Ammon's horn (tissue), 1 donor: ENCODE results near the gene SULT1C4.

ENCODE experiments used
- DNase-seq: peaks from one replicate; pipeline ENCODE4 v3.0.0-alpha.2; 2016; ENCODE audit warnings: low spot score

SULT1C4 gene

DNA sequence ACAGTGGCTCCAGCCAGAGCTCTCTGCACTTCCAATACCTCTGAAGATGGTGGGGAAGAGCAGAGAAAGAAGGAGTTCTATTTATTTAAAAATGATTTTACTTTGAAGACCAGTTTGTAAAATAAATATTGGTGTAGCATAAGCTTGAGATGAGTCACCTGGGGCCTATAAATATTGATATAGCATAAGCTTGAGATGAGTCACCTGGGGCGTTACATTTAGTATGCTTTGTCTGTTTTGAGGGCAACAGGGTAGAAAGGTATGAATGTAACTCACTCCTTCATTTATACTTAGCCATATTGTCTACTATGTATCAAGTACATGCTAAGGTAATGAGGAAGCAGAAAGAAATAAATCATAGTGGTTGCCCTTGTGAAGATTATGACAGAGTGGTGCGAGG lies 7.7 kb upstream of the SULT1C4 start:
- no peak for DNase-seq

DNA sequence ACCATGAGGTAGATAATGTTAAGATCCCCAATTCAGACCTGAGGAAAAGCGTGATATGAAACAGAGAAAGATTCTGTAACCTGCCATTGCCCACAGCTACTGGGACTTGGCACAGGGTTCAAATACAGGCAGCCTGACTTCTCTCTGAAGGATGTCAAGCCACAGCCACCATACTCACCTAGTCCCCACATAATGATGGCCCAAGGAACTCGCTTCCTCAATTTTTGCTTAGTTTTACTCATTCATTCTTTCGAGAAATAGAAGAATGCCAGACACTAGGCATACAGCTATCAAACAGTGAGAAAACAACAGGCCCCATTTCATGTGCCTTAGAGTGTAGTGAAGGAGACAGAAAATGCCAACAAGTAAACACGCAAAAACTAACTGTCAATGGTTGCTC lies 980 bp upstream of the SULT1C4 start:
- no peak for DNase-seq

DNA sequence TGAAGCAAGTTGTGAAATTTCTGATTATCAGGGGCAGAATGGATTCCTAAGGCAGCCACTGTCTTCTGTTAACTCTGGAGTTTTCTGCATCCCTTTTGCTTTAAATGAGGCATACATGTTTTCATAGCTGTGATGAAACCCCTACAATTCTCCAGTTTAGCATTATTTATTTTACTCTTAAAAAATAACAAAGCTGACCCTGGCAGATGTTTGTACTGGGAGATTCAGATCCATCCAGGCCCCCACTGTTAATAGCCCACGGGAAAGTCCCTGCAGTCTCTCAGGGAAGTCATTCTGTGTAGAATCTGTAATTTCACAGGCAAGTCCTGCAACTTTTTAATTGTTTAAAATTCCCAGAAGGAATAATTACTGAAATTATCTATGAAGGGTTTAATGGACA lies 353 bp upstream of the SULT1C4 start:
- no peak for DNase-seq

DNA sequence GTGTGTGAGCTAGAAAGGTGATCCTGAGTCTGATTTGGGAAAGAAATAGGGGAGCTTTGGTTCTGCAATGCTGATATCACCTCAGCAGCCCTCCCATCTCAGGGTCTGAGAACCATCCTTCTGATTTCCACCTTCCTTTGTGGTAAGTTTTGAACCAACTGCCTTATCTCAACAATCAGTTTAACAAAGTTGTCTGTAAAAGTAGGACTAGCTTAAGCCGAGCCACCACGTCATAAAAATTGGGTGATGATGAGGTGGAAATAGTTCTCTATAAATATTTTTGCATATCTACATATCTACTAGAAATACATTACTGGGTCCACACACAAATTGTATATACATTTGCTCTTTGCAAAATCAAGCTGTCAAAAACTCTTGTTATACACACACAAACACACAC lies 1.1 kb downstream of the SULT1C4 start:
- no peak for DNase-seq

DNA sequence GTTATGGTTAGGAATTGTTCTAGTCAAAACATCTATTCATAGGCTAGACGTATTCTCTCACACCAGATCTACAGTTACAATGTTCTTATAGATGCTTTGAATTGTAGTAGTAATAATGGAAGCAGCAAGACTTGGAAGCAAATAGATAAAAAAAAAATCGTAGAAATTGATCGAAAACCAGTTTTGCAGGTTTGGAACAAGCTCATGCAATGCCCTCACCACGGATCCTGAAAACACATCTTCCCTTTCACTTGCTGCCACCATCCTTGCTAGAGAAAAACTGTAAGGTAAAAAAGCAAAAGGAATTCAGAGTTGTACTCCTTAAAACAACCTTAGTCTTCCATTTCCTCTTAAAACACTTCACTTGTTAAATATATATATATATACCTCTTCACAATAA lies 4.4 kb downstream of the SULT1C4 start:
- no peak for DNase-seq

GRCh38 chr2:108383146-108383830 lies 5.5 kb downstream of the SULT1C4 start:
- no peak for DNase-seq

DNA sequence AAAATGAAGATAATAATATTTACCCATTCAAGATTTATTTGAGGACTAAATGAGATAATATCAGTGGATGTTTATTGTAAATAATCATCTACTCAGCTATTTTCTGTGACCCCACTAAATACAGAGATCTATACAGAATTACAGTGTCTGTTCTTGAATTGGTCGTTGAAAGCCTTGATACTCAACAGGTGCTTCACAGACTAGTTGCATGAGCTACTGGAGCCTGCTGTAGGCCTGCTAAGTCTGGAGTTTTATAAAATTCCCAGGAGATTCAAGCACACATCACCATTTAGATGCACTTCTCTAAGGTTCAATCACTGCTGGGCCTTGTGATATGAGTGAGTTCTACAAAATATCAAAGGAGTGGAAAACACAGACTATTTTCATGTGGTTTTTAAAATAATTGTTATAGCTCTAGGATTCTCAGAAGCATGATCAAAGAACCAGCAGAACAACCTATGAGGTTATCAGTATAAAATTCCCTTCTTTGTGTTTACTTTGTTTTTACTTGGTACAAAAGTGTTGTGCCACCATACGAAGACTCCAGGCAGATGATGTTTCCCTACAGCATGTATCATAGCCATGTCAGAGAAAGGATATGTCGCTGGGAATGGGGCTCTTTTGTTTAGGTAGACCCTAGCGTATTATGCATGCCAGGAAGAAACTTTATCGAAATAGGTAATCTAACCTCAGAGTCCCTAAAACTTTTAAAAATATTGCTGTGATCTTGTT lies 7.1 kb downstream of the SULT1C4 start:
- no peak for DNase-seq

DNA sequence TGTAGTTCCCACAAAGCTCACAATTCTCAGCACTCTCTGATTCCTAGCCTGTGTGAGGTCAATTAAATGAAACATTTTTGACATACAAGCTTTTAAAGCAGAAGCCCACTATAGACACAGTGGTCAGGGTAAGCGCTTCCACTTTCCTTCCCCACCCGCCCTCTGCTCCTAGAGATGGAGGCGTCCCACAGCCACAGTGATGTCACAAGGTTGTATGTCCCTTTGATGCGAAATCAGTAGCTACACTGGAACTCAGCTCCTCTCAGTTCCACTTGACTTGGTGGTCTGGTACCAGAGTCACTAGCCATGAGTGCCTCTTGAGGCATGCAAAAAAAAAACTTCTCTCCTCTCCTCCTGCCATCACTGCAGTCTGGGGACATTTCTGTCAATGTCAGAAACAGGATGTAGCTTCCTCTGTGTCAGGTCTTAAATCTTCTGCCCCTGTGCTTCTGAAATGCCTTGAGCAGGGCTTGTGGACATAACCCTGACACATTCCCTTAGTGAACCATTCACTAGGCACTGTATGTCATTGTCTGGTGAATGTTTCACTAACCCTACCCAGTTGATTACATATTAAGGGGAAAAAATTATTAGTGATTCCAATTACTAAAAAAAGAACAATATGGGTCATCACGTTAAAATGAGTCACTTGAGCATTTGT lies 7.8 kb downstream of the SULT1C4 start:
- DNase-seq = no peak

- no peak for DNase-seq
These were observed 10.3 kb downstream of the SULT1C4 start for GRCh38 chr2:108388045-108388444.

GRCh38 chr2:108390340-108390739 lies 12.6 kb downstream of the SULT1C4 start:
- DNase-seq = no peak

GRCh38 chr2:108392029-108392428 lies 14.3 kb downstream of the SULT1C4 start:
- no peak for DNase-seq

DNA sequence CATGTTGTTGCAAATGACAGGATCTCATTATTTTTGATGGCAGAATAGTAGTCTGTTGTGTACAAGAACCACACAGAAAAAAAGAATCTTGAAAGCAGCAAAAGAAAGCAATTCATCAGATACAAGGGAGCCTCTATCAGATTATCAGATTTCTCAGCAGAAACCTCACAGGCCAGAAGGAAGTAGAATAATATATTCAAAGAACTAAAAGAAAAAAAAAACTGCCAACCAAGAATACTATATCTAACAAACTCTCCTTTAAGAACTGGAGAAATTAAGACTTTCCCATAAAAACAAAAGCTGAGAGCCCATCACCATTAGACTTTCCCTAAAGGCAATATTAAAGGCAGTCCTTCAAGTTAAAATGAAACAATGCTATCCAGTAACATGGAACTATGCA lies 15.4 kb downstream of the SULT1C4 start:
- no peak for DNase-seq

DNA sequence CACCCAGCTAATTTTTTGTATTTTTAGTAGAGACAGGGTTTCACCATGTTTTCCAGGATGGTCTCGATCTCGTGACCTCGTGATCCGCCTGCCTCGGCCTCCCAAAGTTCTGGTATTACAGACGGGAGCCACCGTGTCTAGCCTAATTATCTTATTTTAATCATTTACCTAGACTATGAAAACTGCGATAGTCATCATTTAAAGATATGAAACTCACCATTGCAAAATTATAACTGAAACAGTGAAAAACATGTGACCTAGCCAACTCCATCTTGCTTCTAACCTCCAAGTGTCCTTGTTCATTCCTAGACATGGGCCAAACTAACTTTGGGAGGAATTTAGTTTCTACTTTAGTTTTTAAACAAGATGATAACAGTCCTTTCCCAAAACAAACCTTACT lies 17.4 kb downstream of the SULT1C4 start:
- DNase-seq = no peak

DNA sequence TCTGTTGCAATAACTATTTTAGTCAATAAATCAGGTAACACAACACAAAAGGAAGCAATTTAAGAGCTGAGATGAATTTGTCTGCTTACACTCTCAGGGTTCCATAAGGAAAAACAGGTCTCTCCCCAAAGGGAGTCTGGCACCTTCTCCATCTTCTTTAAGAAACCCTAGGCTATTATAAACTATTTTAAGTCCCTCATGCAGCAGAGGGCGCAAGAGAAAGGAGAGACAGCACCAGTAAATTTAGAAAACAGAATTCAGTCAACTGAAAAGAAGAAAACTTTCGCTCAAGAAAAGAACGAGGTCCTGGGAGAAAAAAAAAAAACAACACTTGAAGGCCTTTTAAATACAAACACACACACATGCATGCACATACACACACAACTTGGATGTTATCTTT lies 19.1 kb downstream of the SULT1C4 start:
- no peak for DNase-seq

GRCh38 chr2:108399479-108399878 lies 21.7 kb downstream of the SULT1C4 start:
- DNase-seq = no peak

DNA sequence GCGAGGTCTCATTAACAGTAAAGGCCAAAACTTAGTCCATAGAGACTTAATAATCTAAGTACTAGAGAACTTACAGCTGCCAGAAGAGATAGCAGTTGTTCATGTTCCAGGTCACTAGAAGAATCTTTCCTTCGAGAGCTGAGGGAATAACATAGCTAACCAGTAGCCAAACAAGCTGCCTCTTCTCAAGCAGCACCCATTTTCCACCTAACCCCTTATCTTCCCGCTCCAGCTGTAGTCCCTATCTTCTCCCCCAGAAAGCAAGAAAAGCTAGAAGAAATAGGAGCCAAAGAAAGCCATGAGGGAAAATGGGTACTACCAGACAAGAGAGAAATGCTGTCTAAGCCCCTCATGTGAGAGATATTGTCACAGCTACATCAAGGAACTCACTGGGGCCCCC lies 24.0 kb downstream of the SULT1C4 start:
- DNase-seq = no peak

- DNase-seq = no peak
These were observed 25.7 kb downstream of the SULT1C4 start for GRCh38 chr2:108403494-108403893.

DNA sequence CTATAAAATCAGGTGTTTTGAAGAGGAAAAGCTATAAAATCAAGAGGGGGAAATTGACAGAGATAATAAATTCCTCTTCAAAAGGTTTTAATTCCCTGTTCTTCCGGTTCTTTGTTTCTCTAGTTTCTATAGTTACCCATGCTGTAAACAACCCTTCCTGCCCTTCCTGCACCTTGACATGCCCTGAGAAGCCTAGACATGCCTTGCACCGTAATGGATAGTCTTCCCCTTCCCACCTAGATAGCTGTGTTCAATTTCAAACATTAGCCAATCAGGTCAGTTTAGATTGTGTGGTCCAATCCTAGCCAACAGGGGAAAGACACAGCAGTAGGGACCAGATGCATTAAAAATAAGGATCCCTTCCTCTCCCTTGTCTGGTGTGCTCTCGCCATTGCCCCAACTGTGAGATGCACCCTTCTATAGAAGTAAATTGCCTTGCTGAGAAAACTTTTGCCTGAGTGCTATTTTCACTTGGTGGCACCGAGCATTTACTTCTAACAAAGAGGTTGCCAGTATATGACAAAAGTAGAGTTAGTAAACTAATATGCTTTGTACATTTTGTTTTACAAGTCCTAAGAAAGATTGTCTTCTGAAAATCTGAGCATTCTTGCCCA lies 27.1 kb downstream of the SULT1C4 start:
- no peak for DNase-seq

DNA sequence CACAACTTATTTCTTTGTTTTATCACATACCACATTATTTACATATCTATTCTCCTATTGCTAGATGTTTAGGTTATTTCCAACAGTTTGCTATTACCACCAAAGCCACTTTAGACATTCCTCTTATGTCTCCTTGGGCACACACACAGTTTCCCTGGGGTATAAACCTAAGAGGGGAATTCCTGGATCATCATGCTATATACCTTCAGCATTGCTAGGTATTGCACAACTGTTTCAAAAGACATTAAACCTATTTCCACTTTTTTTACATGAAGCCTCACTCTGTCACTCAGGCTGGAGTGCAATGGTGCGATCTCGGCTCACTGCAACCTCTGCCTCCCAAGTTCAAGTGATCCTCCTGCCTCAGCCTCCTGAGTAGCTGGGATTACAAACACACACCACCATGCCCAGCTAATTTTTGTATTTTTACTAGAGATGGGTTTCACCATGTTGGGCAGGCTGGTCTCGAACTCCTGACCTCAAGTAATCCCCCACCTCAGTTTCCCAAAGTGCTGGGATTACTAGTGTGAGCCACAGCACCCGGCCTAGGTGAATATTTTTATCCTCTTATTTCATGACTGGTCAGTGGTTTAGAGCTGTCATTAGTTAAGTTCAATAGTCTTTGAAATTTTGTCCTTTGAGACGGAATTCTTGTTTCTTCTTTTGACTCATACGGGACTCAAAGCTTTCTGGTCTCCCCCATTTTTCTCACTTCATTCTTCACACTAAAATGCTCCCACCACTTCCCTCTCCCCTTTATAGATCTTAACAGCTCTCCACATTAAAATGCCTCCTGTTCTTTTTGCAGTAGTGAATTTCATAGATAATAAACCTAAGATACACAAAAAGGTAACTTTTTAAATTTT lies 30.3 kb downstream of the SULT1C4 start:
- DNase-seq = no peak

- no peak for DNase-seq
These were observed 32.0 kb downstream of the SULT1C4 start for GRCh38 chr2:108409768-108410167.

- no peak for DNase-seq
These were observed 35.4 kb downstream of the SULT1C4 start for GRCh38 chr2:108412995-108413710.
